Body of pancreas (tissue), 4 donors: ENCODE measurements around the gene CDHR1. TPM values are rescaled to one million over a fixed set of nuclear protein-coding genes. Genes with fewer than 3 reads are reported as not detected.
"Not testable (repeated sequence)": the region's sequence is repeated elsewhere in the genome, so short reads cannot be mapped to it uniquely, and the experiment has no call there.

Experiments used
- ATAC-seq: fragments of 150-250 bp; one replicate; pipeline ENCODE4 v1.9.1; 2016
- DNase-seq, 4 donors: peaks; one replicate each; pipeline ENCODE4 v3.0.0-alpha.2; 2019
- H3K27ac ChIP-seq, 4 donors: fragments of 200-600 bp; sonication (generic); 1 replicate in 3 of 4; 2 replicates in 1 of 4; pipeline versions ENCODE4 v1.5.1 to v1.6.1; 2016 to 2019; ENCODE audit warnings: mild to moderate bottlenecking in 1 of 4, mixed read lengths in 1 of 4, moderate library complexity in 1 of 4
- H3K27me3 ChIP-seq, 2 donors: fragments of 200-600 bp; sonication (generic); one replicate each; pipeline ENCODE4 v1.6.0; 2016; ENCODE audit warnings: mild to moderate bottlenecking in 1 of 2
- H3K36me3 ChIP-seq, 2 donors: fragments of 200-600 bp; sonication (generic); replicated peaks in 1 of 2; 2 replicates each; pipeline ENCODE4 v1.5.1; 2016; ENCODE audit warnings: low read depth in 2 of 2; ENCODE audit not compliant: insufficient read depth in 1 of 2
- H3K4me1 ChIP-seq: fragments of 200-600 bp; sonication (generic); one replicate; pipeline ENCODE4 v1.6.0; 2016
- H3K4me3 ChIP-seq, 2 donors: fragments of 200-600 bp; sonication (generic); 1 replicate in 1 of 2; 2 replicates in 1 of 2; pipeline ENCODE4 v1.5.1; 2016 to 2019
- H3K9me3 ChIP-seq, 3 donors: fragments of 200-600 bp; sonication (generic); 1 replicate in 2 of 3; 2 replicates in 1 of 3; pipeline ENCODE4 v1.5.1; 2016
- POLR2A ChIP-seq, 3 donors: fragments of 450-650 bp; IDR thresholded peaks; one replicate each; pipeline ENCODE4 v1.6.1; 2016; ENCODE audit warnings: antibody characterized with exemption in 3 of 3, mild to moderate bottlenecking in 2 of 3
- WGBS, 2 donors: methylation state at CpG; one replicate each; pipeline ENCODE4 v1.1.5; 2017; 5-methylcytosine and 5-hydroxymethylcytosine counted together
- intact Hi-C: fragments of 100-400 bp; cut with DNase I; formaldehyde crosslinking; loops from one replicate; pipeline ENCODE4 v1.15.1; 2023
- total RNA-seq, 2 donors: library from RNA; depleted of rRNA; stranded (reverse); fragments of >200 nt; gene quantifications; one replicate each; pipeline ENCODE4 v1.1.0, GENCODE V29; 2016
- TF ChIP-seq, protein P1 (sequence below), 7 experiments: fragments of 450-650 bp in 4 of 7; fragments of 200-600 bp in 3 of 7; sonication (generic) in 3 of 7; IDR thresholded peaks; one replicate each; pipeline ENCODE4 v1.5.1; 2016 to 2019; ENCODE audit warnings: antibody characterized with exemption in 7 of 7

Gene CDHR1
- total RNA-seq, 2 donors from 2014 or later: 0.26 TPM; not detected in 1

DNA sequence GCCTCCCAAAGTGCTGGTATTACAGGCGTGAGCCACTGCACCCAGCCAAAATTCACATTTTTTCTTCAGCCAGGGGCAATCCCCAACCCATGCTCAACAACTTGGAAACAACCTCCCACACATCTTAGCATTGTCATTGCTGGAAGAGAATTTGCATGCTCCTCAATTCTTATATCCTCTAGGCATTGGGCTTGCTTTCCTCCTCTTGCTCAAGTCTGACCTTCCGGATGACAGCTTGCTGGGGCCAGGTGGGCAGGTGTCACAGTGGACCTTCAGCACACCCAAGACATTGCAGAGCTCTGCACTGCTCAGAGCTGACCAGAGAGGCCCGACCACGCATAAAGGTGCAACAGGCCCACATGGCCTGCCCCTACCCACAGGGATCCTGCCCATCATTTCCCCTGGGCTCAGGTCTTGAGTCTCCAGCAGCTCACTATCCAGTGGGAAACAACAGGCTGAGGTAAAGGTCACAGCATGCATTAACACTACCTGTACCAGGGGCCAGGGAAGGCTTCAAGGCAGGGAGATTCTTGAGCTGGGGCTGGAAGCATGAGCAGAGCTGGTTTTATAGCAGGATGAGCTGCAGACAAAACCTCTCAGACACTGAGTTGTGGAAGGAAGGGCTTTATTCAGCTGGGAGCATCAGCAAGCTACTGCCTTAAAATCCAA is 27.6 kb upstream of the CDHR1 start:
- ATAC-seq (no peak), DNase-seq (no peak)
- Histone ChIP-seq H3K36me3 (no peaks in the 10 kb centered on the region), H3K9me3 (peaks cover 0 to 9% (median 0%) of the 10 kb centered on the region in 3 donors), H3K4me3 (no peak overlapping the region), H3K27ac (no peak overlapping the region), H3K27me3 (no peaks in the 10 kb centered on the region), H3K4me1 (no peaks in the 10 kb centered on the region)
- WGBS, 2 donors: 84 to 94% methylated on average over 2 to 4 of the region's 4 CpGs
- intact Hi-C loops: no loop called here
- TF ChIP-seq POLR2A (IDR thresholded peaks at IDR 0.05): no peak
- TF ChIP-seq, protein P1, sequence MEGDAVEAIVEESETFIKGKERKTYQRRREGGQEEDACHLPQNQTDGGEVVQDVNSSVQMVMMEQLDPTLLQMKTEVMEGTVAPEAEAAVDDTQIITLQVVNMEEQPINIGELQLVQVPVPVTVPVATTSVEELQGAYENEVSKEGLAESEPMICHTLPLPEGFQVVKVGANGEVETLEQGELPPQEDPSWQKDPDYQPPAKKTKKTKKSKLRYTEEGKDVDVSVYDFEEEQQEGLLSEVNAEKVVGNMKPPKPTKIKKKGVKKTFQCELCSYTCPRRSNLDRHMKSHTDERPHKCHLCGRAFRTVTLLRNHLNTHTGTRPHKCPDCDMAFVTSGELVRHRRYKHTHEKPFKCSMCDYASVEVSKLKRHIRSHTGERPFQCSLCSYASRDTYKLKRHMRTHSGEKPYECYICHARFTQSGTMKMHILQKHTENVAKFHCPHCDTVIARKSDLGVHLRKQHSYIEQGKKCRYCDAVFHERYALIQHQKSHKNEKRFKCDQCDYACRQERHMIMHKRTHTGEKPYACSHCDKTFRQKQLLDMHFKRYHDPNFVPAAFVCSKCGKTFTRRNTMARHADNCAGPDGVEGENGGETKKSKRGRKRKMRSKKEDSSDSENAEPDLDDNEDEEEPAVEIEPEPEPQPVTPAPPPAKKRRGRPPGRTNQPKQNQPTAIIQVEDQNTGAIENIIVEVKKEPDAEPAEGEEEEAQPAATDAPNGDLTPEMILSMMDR (IDR thresholded peaks at IDR 0.05): no peak

DNA sequence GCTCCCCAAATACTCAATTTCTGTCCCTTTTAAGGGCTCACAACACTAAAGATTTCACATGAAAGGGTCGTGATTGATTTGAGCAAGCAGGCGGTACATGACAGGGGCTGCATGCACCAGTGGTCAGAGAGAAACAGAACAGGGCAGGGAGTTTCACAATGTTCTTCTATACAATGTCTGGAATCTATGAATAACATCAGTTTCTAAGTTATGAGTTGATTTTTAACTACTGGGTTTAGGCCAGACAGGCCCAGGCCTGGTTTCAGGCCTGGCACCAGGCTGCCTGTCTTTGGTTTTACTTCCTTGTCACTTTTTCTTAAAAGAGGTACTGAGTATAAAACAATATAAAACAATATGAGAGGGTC is 27.1 kb upstream of the CDHR1 start:
- DNase-seq, H3K27me3 ChIP-seq, ATAC-seq, H3K4me1 ChIP-seq, H3K36me3 ChIP-seq, intact Hi-C loops, H3K4me3 ChIP-seq, H3K9me3 ChIP-seq, H3K27ac ChIP-seq: not testable (repeated sequence)
- 83 to 90% methylated on average over 2 of the region's 2 CpGs for WGBS, 2 donors

DNA sequence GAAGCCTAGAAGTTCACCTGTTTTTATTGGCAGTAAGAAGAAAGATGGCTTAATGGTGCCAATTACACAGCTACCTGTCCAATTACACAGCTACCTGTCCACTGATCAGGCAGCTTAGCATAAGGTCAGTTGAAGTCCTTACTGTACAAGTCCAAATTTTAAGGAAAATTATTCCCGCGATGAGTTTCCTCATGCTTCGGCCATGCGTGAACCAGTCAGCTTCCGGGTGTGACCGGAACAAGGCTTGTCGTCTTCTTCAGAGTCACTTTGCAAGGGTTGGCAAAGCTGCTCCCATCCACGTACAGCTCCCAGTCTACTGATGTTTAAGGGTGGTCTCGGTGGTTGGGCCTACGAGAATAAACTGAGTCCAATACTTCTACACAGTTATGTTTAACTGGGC is 26.0 kb upstream of the CDHR1 start:
- H3K27ac ChIP-seq, H3K4me1 ChIP-seq, intact Hi-C loops, ATAC-seq, H3K4me3 ChIP-seq, DNase-seq, H3K36me3 ChIP-seq, H3K9me3 ChIP-seq, H3K27me3 ChIP-seq: not testable (repeated sequence)
- 89 to 96% methylated on average over 10 of the region's 10 CpGs for WGBS, 2 donors

DNA sequence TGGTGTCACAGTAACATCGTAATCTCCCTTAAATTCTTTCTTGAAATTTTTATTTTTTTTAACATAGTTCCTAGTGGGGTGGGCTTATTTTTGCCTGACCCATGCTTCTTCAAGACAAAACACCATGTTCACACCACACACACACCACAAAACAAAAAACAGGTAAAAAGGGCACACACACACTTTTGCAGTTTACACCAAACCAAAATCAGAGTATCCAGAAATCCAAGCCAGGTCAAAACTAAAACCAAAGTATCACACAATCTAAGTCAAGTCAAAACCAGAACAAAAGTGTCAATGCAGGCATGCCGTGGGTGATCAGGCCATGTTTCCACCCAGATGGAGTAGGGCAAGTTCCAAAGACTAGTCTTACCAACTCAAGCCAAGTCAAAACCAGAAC is 23.1 kb upstream of the CDHR1 start:
- H3K9me3 ChIP-seq, DNase-seq, H3K4me3 ChIP-seq, H3K27me3 ChIP-seq, H3K4me1 ChIP-seq, intact Hi-C loops, H3K36me3 ChIP-seq, ATAC-seq, H3K27ac ChIP-seq: not testable (repeated sequence)
- WGBS, 2 donors: 79 to 90% methylated on average over 1 to 2 of the region's 2 CpGs

DNA sequence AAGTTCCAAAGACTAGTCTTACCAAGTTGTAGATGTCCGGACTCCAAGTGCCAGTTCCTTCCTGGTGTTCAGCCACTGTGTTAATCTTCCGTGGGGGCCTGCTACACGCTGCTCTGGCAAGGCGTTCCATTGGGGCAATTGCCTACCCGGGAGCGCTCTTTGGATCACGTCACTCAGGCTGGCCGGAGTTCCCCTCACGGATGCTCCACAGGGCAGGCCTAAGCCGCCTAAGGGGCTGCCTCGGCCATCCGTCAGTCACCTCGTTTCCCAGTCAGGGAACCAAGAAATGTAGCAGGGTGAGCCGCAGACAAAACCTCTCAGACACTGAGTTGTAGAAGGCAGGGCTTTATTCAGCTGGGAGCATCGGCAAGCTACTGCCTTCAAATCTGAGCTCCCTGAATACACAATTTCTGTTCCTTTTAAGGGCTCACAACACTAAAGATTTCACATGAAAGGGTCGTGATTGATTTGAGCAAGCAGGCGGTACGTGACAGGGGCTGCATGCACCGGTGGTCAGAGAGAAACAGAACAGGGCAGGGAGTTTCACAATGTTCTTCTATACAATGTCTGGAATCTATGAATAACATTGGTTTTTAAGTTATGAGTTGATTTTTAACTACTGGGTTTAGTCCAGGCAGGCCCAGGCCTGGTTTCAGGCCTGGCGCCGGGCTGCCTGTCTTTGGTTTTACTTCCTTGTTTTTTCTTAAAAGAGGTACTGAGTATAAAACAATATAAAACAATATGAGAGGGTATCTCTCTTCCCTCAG is 22.5 kb upstream of the CDHR1 start:
- H3K9me3 ChIP-seq, intact Hi-C loops, H3K4me3 ChIP-seq, ATAC-seq, H3K36me3 ChIP-seq, DNase-seq, H3K27me3 ChIP-seq, H3K4me1 ChIP-seq: not testable (repeated sequence)
- WGBS, 2 donors: 71 to 83% methylated on average over 11 to 21 of the region's 21 CpGs
- peak overlapping the region in 2 of 4 donors; percentile 2 to 48 for H3K27ac ChIP-seq

DNA sequence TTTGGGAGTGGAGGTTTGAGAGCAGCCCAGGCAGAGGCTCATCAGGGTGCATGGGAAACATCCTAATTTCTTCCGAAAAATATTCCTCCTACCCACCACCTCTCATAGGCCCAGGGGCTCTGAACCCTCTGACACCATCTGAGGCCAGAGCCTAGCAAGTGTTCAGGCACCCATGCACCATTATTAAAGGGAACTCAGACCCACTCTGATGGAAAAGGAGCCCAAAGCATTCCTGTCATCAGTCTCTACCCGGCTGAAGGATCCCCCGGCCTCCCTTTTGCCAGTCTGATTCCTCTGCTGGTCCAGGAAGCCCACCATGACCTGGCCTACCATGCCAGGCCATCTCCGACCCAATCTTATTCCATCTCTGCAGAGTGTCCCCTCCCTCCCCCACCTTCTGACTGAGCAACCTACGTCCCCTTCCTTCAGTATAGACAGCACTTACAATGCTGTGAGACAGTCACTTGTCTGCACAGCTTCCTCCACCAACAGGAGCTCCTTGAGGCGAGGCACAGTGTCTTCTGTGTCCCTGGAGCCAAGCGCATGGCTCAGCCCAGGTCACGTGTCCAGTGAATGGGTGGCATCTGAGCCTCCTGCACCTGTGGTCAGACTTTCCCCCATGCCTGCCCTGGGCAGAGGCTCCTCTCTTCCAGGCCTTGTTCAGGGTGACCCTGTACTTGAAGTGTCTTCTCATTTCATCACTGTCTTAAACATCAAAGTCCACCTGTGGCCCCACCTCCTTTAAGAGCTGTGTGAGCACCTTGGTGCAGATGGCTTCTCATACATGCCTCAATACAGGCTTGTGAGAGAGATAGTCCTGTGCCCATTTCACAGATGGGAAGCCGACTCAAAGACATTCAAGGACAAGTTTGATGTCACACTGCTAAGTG is 21.6 kb upstream of the CDHR1 start:
- H3K9me3 ChIP-seq: no peaks in the 10 kb centered on the region
- TF ChIP-seq, protein P1 (IDR thresholded peaks at IDR 0.05): no peak
- no peaks in the 10 kb centered on the region for H3K36me3 ChIP-seq
- 80 to 83% methylated on average over 8 to 9 of the region's 9 CpGs for WGBS, 2 donors
- no peak overlapping the region for H3K4me3 ChIP-seq
- intact Hi-C loops: no loop called here
- no peaks in the 10 kb centered on the region for H3K27me3 ChIP-seq
- DNase-seq (no peak), ATAC-seq (no peak)
- peak overlapping the region in 2 of 4 donors; percentile 2 to 48 for H3K27ac ChIP-seq
- no peaks in the 10 kb centered on the region for H3K4me1 ChIP-seq
